H1 (cell line): ENCODE measurements around the gene PRPF6. TPM values are rescaled to one million over a fixed set of nuclear protein-coding genes. Genes with fewer than 3 reads are reported as not detected.

Source experiments
- CTCF ChIA-PET: fragments of 300-600 bp; sonication (Branson Sonifier 250); formaldehyde crosslinking; loops from one replicate; lab custom pipeline; 2021; ENCODE audit not compliant: partially characterized antibody; lab: Charles Lee
- POLR2A ChIA-PET: fragments of 300-600 bp; sonication (Branson Sonifier 250); formaldehyde crosslinking; loops from one replicate; lab custom pipeline; 2021; ENCODE audit warnings: inconsistent platforms; ENCODE audit not compliant: partially characterized antibody; lab: Charles Lee
- DNase-seq, 2 experiments: peaks; one replicate each; pipeline versions ENCODE4 v3.0.0 to v3.0.0-alpha.2; 2010 to 2022; ENCODE audit warnings: low spot score in 2 of 2, low read depth in 1 of 2, mixed read lengths in 1 of 2
- FAIRE-seq: peaks from 2 replicates; lab custom pipeline; 2011; peaks lifted over from hg19 to GRCh38; lab: Jason Lieb, UNC
- H2AFZ ChIP-seq: 2 replicates; pipeline ENCODE4 v1.8.1; 2012; ENCODE audit warnings: low read length, inconsistent platforms
- H2AK5ac ChIP-seq: 2 replicates; pipeline ENCODE4 v1.6.1; 2013; ENCODE audit warnings: low read depth, low read length
- H2BK120ac ChIP-seq: replicated peaks from 2 replicates; pipeline ENCODE3; 2013; ENCODE audit warnings: low read depth, low read length, inconsistent platforms
- H2BK12ac ChIP-seq: 2 replicates; pipeline ENCODE4 v1.6.1; 2013; ENCODE audit warnings: low read depth, low read length
- H2BK15ac ChIP-seq: 2 replicates; pipeline ENCODE4 v1.6.1; 2013; ENCODE audit warnings: low read length
- H2BK20ac ChIP-seq: 2 replicates; pipeline ENCODE4 v1.6.1; 2013; ENCODE audit warnings: low read length
- H2BK5ac ChIP-seq: 2 replicates; pipeline ENCODE4 v1.6.1; 2013; ENCODE audit warnings: low read depth, low read length
- H3K14ac ChIP-seq: 2 replicates; pipeline ENCODE4 v1.6.1; 2013; ENCODE audit warnings: inconsistent platforms; ENCODE audit not compliant: insufficient read length
- H3K18ac ChIP-seq: 2 replicates; pipeline ENCODE4 v1.6.1; 2013; ENCODE audit warnings: low read length; ENCODE audit errors: extremely low read depth
- H3K23ac ChIP-seq: 2 replicates; pipeline ENCODE4 v1.6.1; 2013; ENCODE audit warnings: inconsistent platforms; ENCODE audit not compliant: insufficient read length
- H3K23me2 ChIP-seq: 2 replicates; pipeline ENCODE4 v1.6.1; 2013; ENCODE audit warnings: low read depth, low read length
- H3K27ac ChIP-seq: 2 replicates; pipeline ENCODE4 v1.6.1; 2011; ENCODE audit warnings: low read depth, low read length, inconsistent platforms
- H3K27me3 ChIP-seq, 4 experiments: replicated peaks in 1 of 4; 1 replicate in 1 of 4; 2 replicates in 3 of 4; pipeline versions ENCODE4 v1.6.1 to v1.8.1; 2011 to 2013; ENCODE audit warnings: low read length in 3 of 4, mild to moderate bottlenecking in 3 of 4, inconsistent platforms in 2 of 4, mixed read lengths in 2 of 4, moderate library complexity in 1 of 4; ENCODE audit not compliant: control insufficient read depth in 3 of 4, insufficient read depth in 3 of 4; ENCODE audit errors: extremely low read depth in 1 of 4
- H3K36me3 ChIP-seq, 4 experiments: 2 replicates each; pipeline versions ENCODE4 v1.6.1 to v1.8.1; 2011 to 2013; ENCODE audit warnings: mild to moderate bottlenecking in 4 of 4, low read length in 3 of 4, moderate library complexity in 2 of 4, control low read depth in 1 of 4, inconsistent platforms in 1 of 4; ENCODE audit not compliant: insufficient read depth in 4 of 4, control insufficient read depth in 2 of 4
- H3K4ac ChIP-seq: replicated peaks from 2 replicates; pipeline ENCODE3; 2013; ENCODE audit warnings: low read length, low read depth, mixed read lengths, inconsistent platforms; ENCODE audit not compliant: insufficient read length
- H3K4me1 ChIP-seq, 4 experiments: replicated peaks in 1 of 4; 1 replicate in 1 of 4; 2 replicates in 3 of 4; pipeline versions ENCODE4 v1.6.1 to v1.8.1; 2011 to 2013; ENCODE audit warnings: low read length in 3 of 4, inconsistent platforms in 2 of 4, mixed read lengths in 1 of 4; ENCODE audit not compliant: insufficient read depth in 4 of 4, control insufficient read depth in 3 of 4
- H3K4me2 ChIP-seq, 2 experiments: 2 replicates each; pipeline versions ENCODE4 v1.6.1 to v1.8.1; 2011 to 2013; ENCODE audit warnings: low read depth in 2 of 2, low read length in 2 of 2, control low read depth in 1 of 2, inconsistent platforms in 1 of 2, mild to moderate bottlenecking in 1 of 2; ENCODE audit not compliant: insufficient read depth in 1 of 2
- H3K4me3 ChIP-seq, 4 experiments: fragments of 200-600, 300-600 bp in 1 of 4; sonication (generic), shearing (Covaris generic), sonication (Bioruptor Twin) in 1 of 4; 2 replicates each; pipeline versions ENCODE4 v1.5.1 to v1.8.1; 2011 to 2016; ENCODE audit warnings: low read length in 4 of 4, low read depth in 3 of 4, control low read depth in 2 of 4, inconsistent platforms in 2 of 4, mild to moderate bottlenecking in 2 of 4, mixed read lengths in 1 of 4, moderate library complexity in 1 of 4; ENCODE audit not compliant: insufficient read depth in 2 of 4; ENCODE audit errors: extremely low read depth in 1 of 4
- H3K56ac ChIP-seq: replicated peaks from 2 replicates; pipeline ENCODE3; 2013; ENCODE audit warnings: low read depth, mild to moderate bottlenecking, mixed read lengths, low read length, inconsistent platforms; ENCODE audit not compliant: insufficient read length
- H3K79me1 ChIP-seq: 2 replicates; pipeline ENCODE4 v1.6.1; 2013; ENCODE audit warnings: low read depth, low read length, control low read depth
- H3K79me2 ChIP-seq, 2 experiments: 2 replicates each; pipeline versions ENCODE4 v1.6.1 to v1.8.1; 2012 to 2013; ENCODE audit warnings: low read length in 2 of 2, mild to moderate bottlenecking in 2 of 2, inconsistent platforms in 1 of 2; ENCODE audit not compliant: insufficient read depth in 2 of 2, control insufficient read depth in 1 of 2
- H3K9ac ChIP-seq, 4 experiments: replicated peaks in 1 of 4; 1 replicate in 1 of 4; 2 replicates in 3 of 4; pipeline versions ENCODE4 v1.6.1 to v1.8.1; 2011 to 2013; ENCODE audit warnings: low read depth in 3 of 4, low read length in 3 of 4, control low read depth in 2 of 4, mild to moderate bottlenecking in 2 of 4, moderate library complexity in 2 of 4, inconsistent platforms in 1 of 4; ENCODE audit errors: extremely low read depth in 1 of 4
- H3K9me3 ChIP-seq, 2 experiments: 2 replicates each; pipeline versions ENCODE4 v1.6.1 to v1.8.1; 2012 to 2013; ENCODE audit warnings: mild to moderate bottlenecking in 2 of 2, moderate library complexity in 2 of 2, control low read depth in 1 of 2, inconsistent platforms in 1 of 2, low read depth in 1 of 2, low read length in 1 of 2, mixed read lengths in 1 of 2; ENCODE audit not compliant: insufficient read depth in 2 of 2
- H4K20me1 ChIP-seq, 2 experiments: replicated peaks in 1 of 2; 2 replicates each; pipeline versions ENCODE3 to v1.8.1; 2011 to 2013; ENCODE audit warnings: inconsistent platforms in 2 of 2, low read length in 2 of 2, mild to moderate bottlenecking in 1 of 2; ENCODE audit not compliant: insufficient read depth in 2 of 2, control insufficient read depth in 1 of 2
- H4K5ac ChIP-seq: 2 replicates; pipeline ENCODE4 v1.6.1; 2013; ENCODE audit warnings: low read length, low read depth, mixed read lengths, inconsistent platforms; ENCODE audit not compliant: insufficient read length
- H4K8ac ChIP-seq: 2 replicates; pipeline ENCODE4 v1.8.0; 2013; ENCODE audit warnings: mild to moderate bottlenecking, moderate library complexity, low read length, inconsistent platforms; ENCODE audit not compliant: insufficient read depth; ENCODE audit errors: extremely low read depth
- H4K91ac ChIP-seq: replicated peaks from 2 replicates; pipeline ENCODE3; 2013; ENCODE audit warnings: low read length, mixed read lengths, inconsistent platforms; ENCODE audit not compliant: insufficient read length
- ASH2L ChIP-seq: fragments of 200-600, 300-600 bp; sonication (generic); IDR thresholded peaks from one replicate; pipeline ENCODE4 v1.7.1; 2017; ENCODE audit warnings: low read length
- CTCF ChIP-seq, 3 experiments: IDR thresholded peaks; 1 replicate in 2 of 3; 2 replicates in 1 of 3; pipeline versions ENCODE4 v1.5.1 to v1.6.1; 2011; ENCODE audit warnings: low read length in 3 of 3, mild to moderate bottlenecking in 3 of 3, inconsistent platforms in 2 of 3, low read depth in 1 of 3, moderate library complexity in 1 of 3; ENCODE audit not compliant: insufficient read depth in 1 of 3; ENCODE audit errors: control extremely low read depth in 1 of 3
- EZH2 ChIP-seq: fragments of 200-600 bp; sonication (generic); IDR thresholded peaks from 2 replicates; pipeline ENCODE4 v1.7.1; 2012; ENCODE audit warnings: low read depth, mild to moderate bottlenecking, moderate library complexity, low read length, inconsistent platforms; ENCODE audit not compliant: severe bottlenecking
- HDAC2 ChIP-seq, 2 experiments: fragments of 300-600 bp in 1 of 2; sonication (generic) in 1 of 2; IDR thresholded peaks; 2 replicates each; pipeline ENCODE4 v1.6.1; 2011 to 2012; ENCODE audit warnings: low read depth in 2 of 2, low read length in 2 of 2, mild to moderate bottlenecking in 2 of 2, moderate library complexity in 2 of 2, borderline replicate concordance in 1 of 2, inconsistent platforms in 1 of 2
- KDM4A ChIP-seq: IDR thresholded peaks from one replicate; pipeline ENCODE4 v1.7.1; 2012; ENCODE audit warnings: low read depth, mild to moderate bottlenecking, moderate library complexity, low read length, inconsistent platforms; ENCODE audit not compliant: severe bottlenecking
- RXRA ChIP-seq: IDR thresholded peaks from 2 replicates; pipeline ENCODE4 v1.6.1; 2011; ENCODE audit warnings: low read depth, mild to moderate bottlenecking, low read length, moderate library complexity; ENCODE audit not compliant: insufficient read depth
- SIRT6 ChIP-seq: IDR thresholded peaks from one replicate; pipeline ENCODE4 v1.7.1; 2012; ENCODE audit warnings: low read length, inconsistent platforms
- WGBS, 2 experiments: shearing (Covaris generic) in 1 of 2; methylation state at CpG; one replicate each; pipeline versions ENCODE4 v1.1.6 to v1.1.7; 2013 to 2015; ENCODE audit warnings: low lambda C conversion rate in 2 of 2, mixed read lengths in 2 of 2, inconsistent platforms in 1 of 2, low coverage in 1 of 2, missing lambda C conversion rate in 1 of 2; ENCODE audit not compliant: insufficient replicate concordance in 2 of 2, insufficient coverage in 1 of 2, insufficient read length in 1 of 2; ENCODE audit errors: extremely low coverage in 1 of 2, missing lambda C conversion rate in 1 of 2; 5-methylcytosine and 5-hydroxymethylcytosine counted together
- polyA plus RNA-seq, 7 experiments: library from polyadenylated mRNA; depleted of rRNA in 3 of 7; stranded (reverse) in 5 of 7; unstranded in 2 of 7; fragments of >200 nt in 5 of 7; fragments of 200-250 nt in 2 of 7; gene quantifications; 1 replicate in 5 of 7; 2 replicates in 1 of 7; 4 replicates in 1 of 7; pipeline versions ENCODE4 v1.2.1 to v1.2.3, GENCODE V29; 2011 to 2013; ENCODE audit warnings: missing spikeins in 2 of 7, mixed read lengths in 2 of 7
- total RNA-seq: library from RNA; stranded (reverse); fragmentation: NEBNext Ultra II Directional; extraction: Animal tissue kit (Norgen Biotek cat#: 25700); gene quantifications from 2 replicates; pipeline ENCODE4 v1.2.1, GENCODE V29; 2021

Gene PRPF6
- total and polyA plus RNA-seq, 2 of the 8 experiments (the other 6 are each of a cell fraction or from before 2014, with no cell fraction given) = 27.9 to 76.9 TPM

GRCh38 chr20:64042054-64042781 lies 61.3 kb downstream of the PRPF6 start:
- Histone ChIP-seq H3K23ac (no peak overlapping the region), H3K79me1 (no peaks in the 10 kb centered on the region), H3K18ac (no peak overlapping the region; the same call in 1 of the 2 replicates), H3K79me2 (no peaks in the 10 kb centered on the region), H3K36me3 (no peaks in the 10 kb centered on the region; a peak in 1 of 8 replicates), H2BK12ac (peak overlapping the region; percentile 68; the same call in 1 of the 2 replicates), H4K20me1 (no peaks in the 10 kb centered on the region), H2BK120ac (no peak overlapping the region), H3K27me3 (peaks cover 28 to 85% (median 72%) of the 10 kb centered on the region in 4 experiments), H3K56ac (no peak overlapping the region), H3K9me3 (no peaks in the 10 kb centered on the region), H4K91ac (no peak overlapping the region), H2BK5ac (no peak overlapping the region), H3K23me2 (peaks cover 3% of the 10 kb centered on the region; the same call in 1 of the 2 replicates), H3K4ac (no peak overlapping the region), H3K14ac (no peak overlapping the region), H4K8ac (peak overlapping the region; percentile 62; the same call in 1 of the 2 replicates), H3K4me1 (peaks cover 0 to 20% (median 8%) of the 10 kb centered on the region in 4 experiments; a peak in 6 of 7 replicates), H4K5ac (no peak overlapping the region), H3K9ac (no peak overlapping the region), H2BK20ac (no peak overlapping the region; the same call in 1 of the 2 replicates), H3K4me2 (peak overlapping the region; percentile 63 to 74; a peak in 3 of 4 replicates), H3K27ac (no peak overlapping the region), H2BK15ac (peak overlapping the region; percentile 16; the same call in 1 of the 2 replicates), H2AFZ (no peak overlapping the region), H3K4me3 (peak overlapping the region; percentile 26 to 66 (median 41)), H2AK5ac (no peak overlapping the region; the same call in 1 of the 2 replicates)
- ChIA-PET POLR2A (interaction anchor here (0.8 to 1.0 kb wide), 2 partner anchors 12 to 186 kb away, joined by 3 read pairs; no protein-coding TSS in a partner anchor), CTCF (interaction anchor here (0.6 to 7.3 kb wide), 8 partner anchors 9 to 241 kb away, joined by 3 to 73 read pairs (median 8); partner anchors contain the start of genes OPRL1 and RGS19)
- 6% methylated on average over 21 of the region's 55 CpGs; no CpG with 5 or more reads in 1 of the 2 experiments for WGBS, 2 experiments
- DNase-seq (no peak), FAIRE-seq (no peak)
- TF ChIP-seq RXRA (no peak), SIRT6 (no peak), HDAC2 (IDR thresholded peaks at IDR 0.05; ENCODE audit: borderline replicate concordance in 1 of 2, low read depth in 2 of 2, low read length in 2 of 2) (no peak), KDM4A (peak; percentile 65), EZH2 (peak; percentile 58), ASH2L (peak; percentile 29), CTCF (IDR thresholded peaks at IDR 0.05; ENCODE audit: control extremely low read depth in 1 of 3, insufficient read depth in 1 of 3, low read depth in 1 of 3, low read length in 3 of 3) (no peak)
